ENCODE measurements around the gene U2SURP.
"Not testable (repeated sequence)": the region's sequence is repeated elsewhere in the genome, so short reads cannot be mapped to it uniquely, and the experiment has no call there.

The U2SURP gene

GRCh38 chr3:142977399-142977728 lies 24.0 kb upstream of the U2SURP start:
- no peak for DNase-seq

- peak; percentile 86 for DNase-seq
Measured at GRCh38 chr3:142981108-142981507, 20.3 kb upstream of the U2SURP start.

GRCh38 chr3:142982038-142982773 lies 19.2 kb upstream of the U2SURP start:
- DNase-seq = peak; percentile 88

DNA sequence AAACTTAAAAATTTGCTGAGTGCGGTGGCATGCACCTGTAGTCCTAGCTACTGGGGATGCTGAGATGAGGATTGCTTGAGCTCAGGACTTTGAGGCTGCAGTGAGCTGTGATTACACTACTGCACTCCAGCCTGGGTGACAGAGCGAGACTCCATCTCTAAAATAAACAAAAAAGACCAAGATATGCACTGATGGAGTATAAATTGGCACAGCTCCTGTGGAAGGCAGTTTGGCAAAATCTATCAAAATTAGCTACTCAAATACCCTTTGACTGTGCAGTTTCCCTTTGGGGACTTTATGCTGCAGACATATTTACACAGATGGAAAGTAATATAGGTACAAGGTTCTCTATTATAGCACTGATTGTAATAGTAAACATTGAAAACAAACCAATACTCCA lies 18.1 kb upstream of the U2SURP start:
- no peak for DNase-seq

- DNase-seq = no peak
Measured at GRCh38 chr3:142984255-142984654, 17.1 kb upstream of the U2SURP start.

GRCh38 chr3:142987080-142987700 lies 14.2 kb upstream of the U2SURP start:
- peak; percentile 76 for DNase-seq

DNA sequence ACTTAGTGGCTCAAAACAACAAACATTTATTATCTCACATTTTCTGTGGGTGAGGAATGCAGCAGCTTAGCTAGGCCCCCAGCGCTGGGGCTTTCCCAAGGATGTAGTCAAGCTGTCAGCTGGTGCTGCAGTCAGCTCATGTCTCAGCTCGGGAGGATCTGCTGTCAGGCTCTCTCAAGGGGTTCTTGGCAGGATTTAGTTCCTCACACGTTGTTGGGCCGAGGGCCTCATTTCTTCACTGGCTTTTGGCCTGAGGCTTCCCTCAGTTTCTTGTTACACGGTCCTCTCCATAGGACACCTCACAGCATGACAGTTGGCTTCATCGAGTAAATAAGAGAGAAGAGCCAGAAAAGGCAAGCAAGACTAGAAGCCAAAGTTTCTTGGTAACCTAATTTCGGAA lies 13.7 kb upstream of the U2SURP start:
- peak; percentile 57 for DNase-seq

GRCh38 chr3:142988221-142988620 lies 13.1 kb upstream of the U2SURP start:
- DNase-seq = not testable (repeated sequence)

- not testable (repeated sequence) for DNase-seq
Measured at GRCh38 chr3:142988826-142989225, 12.5 kb upstream of the U2SURP start.

DNA sequence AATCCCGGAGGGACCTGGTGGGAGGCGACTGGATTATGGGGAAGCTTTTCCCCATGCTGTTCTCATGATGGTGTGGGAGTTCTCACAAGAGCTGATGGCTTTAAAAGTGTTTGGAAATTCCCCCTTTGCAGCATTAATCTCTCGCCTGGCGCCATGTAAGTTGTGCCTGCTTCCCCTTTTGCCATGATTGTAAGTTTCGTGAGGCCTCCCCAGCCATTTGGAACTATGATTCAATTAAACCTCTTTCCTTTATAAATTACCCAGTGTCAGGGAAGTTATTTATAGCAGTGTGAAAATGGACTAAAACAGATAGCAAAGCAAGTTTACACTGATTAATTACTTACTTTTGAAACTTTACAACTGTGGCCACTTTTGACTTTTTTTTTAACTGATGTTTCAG lies 10.6 kb upstream of the U2SURP start:
- peak; percentile 22 for DNase-seq

- no peak for DNase-seq
Measured at GRCh38 chr3:142992323-142992722, 9.0 kb upstream of the U2SURP start.

DNA sequence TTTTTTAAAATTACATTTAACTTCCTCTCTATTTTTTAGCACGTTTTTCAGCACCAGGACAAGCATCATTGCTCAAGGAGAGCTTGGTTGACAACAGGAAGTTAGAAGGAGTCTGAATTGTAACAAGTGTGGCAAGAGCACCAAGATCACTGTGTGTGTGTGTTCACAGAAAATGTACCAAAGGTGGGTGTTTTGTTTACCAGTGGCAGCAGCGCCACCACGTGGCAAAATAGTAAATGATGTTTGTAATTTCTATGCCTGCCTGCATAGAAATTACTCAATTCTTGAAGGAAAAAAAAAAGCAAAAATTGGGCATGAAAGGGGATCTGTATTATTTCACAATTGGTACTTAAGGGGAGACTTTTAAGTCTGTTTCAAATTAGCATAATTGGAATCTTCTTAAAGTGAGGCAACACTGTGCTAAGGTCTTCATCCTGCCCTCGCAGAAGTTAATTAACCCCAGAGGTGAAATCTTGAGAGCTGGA lies 7.4 kb upstream of the U2SURP start:
- DNase-seq = peak; percentile 85

DNA sequence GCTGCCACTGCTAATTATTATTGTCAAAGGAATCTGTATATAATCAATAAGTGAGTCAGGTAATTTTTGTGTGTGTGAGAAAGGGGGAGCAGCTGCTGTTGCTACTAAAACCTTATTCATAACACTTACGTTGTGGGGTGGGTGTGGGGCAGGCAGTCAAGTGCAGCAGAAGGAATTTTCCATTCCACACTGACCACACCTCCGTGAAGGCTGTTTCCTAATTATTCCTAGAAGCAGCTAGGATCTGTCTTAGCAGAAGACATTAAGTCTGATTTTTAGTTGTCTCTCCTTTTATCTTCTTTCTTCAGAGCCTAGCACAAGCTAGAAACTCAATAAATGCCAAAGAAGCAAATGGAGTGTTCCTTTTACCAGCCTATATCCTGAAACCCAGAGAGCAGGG lies 4.0 kb upstream of the U2SURP start:
- no peak for DNase-seq

- DNase-seq = no peak
Measured at GRCh38 chr3:142998439-142998838, 2.9 kb upstream of the U2SURP start.

GRCh38 chr3:142999881-143000280 lies 1.5 kb upstream of the U2SURP start:
- DNase-seq = peak; percentile 43

GRCh38 chr3:143000528-143000927 lies 842 bp upstream of the U2SURP start:
- no peak for DNase-seq

DNA sequence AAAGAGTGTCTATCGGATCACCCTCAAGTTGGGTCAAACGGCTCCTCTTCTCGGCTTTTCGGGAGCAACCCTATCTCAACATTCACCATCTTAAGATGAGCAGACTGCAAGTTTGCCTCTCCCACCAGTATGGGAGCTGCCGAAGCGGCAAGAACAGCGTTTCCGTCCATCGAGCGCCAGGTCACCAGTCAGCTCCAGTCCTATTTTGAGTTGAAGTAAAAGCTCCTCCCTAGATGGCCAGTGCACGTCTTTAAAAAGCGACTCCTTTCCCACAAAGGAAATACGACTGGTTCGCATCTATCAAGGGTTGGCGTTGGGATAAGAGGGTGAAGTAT lies 369 bp upstream of the U2SURP start:
- no peak for DNase-seq

GRCh38 chr3:143002083-143002712 lies 828 bp downstream of the U2SURP start:
- DNase-seq = peak; percentile 84

DNA sequence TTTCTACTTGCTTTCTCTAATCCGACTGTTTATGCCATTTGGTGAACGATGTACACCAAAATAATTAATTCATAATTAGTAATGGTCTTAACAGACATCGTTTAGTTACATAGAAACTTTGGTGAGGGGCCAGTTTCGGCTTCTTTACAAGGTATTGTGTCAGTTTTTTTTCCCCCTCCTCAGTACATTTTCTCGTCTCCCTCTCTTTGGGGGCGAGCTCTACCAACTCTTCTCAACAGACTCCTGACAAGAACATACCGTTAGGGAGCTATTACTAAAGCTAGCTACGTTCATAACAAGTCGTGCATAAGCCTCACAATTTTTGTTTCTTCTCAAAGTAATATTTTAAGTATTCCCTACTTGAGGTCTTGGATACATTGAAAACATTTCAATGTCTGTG lies 1.4 kb downstream of the U2SURP start:
- peak; percentile 68 for DNase-seq

- DNase-seq = no peak
Measured at GRCh38 chr3:143004823-143005222, 3.5 kb downstream of the U2SURP start.

DNA sequence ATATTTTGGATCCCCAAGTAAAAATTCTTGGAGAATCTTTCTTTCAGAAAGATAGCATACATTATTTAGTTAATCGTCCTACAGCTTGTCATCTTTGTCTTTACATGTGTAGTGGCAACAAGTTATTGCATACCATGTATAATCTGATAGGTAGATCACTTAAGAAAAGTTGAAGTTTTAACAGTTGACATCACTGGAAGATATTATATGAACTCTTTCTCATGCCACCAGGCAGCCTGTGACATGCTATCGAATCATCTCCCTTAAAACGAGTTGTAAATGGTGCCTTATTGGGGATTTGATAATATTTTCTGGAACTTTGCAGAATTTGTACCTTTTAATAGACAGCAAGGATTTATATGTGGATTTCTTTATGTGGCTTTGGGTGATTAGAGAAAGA lies 8.7 kb downstream of the U2SURP start:
- DNase-seq = no peak

DNA sequence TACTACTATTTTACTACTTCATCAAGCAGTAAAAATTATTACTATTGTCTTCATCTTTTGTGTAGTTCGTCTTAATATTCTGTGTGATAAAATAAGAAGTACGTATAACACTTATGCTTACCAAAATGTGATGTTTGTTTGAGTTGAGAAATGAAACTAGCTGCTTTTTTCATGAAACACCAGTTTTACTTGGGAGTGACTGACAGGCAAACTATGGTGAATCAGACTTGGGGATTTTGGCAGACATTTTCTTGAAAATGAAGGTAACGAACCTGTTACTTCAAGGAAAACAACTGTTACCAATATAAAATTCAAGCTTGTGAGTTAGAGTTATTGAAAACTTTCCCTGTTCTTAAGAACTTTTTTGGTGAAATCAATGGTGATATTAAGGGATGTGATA lies 10.3 kb downstream of the U2SURP start:
- no peak for DNase-seq

DNA sequence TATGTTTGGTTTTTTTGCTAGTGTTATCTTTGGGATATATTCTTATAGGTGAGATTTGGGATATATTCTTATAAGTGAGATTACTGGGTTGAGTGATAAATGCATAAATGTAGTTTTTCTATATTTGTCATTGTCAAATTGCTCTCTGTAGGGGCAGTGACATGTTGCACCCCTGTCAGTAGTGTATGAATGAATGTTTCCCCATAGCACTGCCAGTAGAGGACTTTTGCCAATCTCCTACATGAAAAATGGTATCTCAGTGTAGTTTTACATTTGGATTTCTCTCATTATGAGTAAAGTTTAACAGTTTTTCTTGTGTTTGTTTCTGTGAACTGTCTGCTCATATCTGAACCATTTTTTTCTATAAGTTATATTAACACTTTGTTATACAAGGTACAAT lies 13.6 kb downstream of the U2SURP start:
- DNase-seq = no peak

GRCh38 chr3:143016321-143016972 lies 15.1 kb downstream of the U2SURP start:
- peak; percentile 42 for DNase-seq
